ENCODE measurements around the gene CMTM7.
"Not testable (repeated sequence)": the region's sequence is repeated elsewhere in the genome, so short reads cannot be mapped to it uniquely, and the experiment has no call there.

- not testable (repeated sequence) for TF ChIP-seq CTCF, POLR2A (IDR thresholded peaks at IDR 0.05)
Observed at GRCh38 chr3:32463415-32463814, 71.8 kb downstream of the CMTM7 start.
